Left ventricle myocardium inferior (tissue), 1 donor: ENCODE results near the gene KHDC1. TPM values are rescaled to one million over a fixed set of nuclear protein-coding genes. Genes with fewer than 3 reads are reported as not detected.

Experiments
- DNase-seq: peaks from one replicate; pipeline ENCODE4 v3.0.0-alpha.2; 2020
- H3K27ac ChIP-seq: fragments of 200-600 bp; replicated peaks from 2 replicates; pipeline ENCODE4 v1.8.0; 2021
- H3K27me3 ChIP-seq: fragments of 200-600 bp; 2 replicates; pipeline ENCODE4 v1.8.0; 2021; ENCODE audit warnings: low read depth
- H3K36me3 ChIP-seq: fragments of 200-600 bp; 2 replicates; pipeline ENCODE4 v1.8.0; 2021
- H3K4me1 ChIP-seq: fragments of 200-600 bp; 2 replicates; pipeline ENCODE4 v1.8.0; 2021
- H3K4me3 ChIP-seq: fragments of 200-600 bp; 2 replicates; pipeline ENCODE4 v1.8.0; 2021; ENCODE audit warnings: mild to moderate bottlenecking, moderate library complexity
- H3K9me3 ChIP-seq: fragments of 200-600 bp; replicated peaks from 2 replicates; pipeline ENCODE4 v1.8.0; 2021
- CTCF ChIP-seq: fragments of 200-600 bp; IDR thresholded peaks from 2 replicates; pipeline ENCODE4 v1.8.0; 2021; ENCODE audit warnings: antibody characterized with exemption, mild to moderate bottlenecking, borderline replicate concordance
- intact Hi-C: fragments of 100-400 bp; cut with micrococcal nuclease; formaldehyde crosslinking; loops from one replicate; pipeline ENCODE4 v1.11.0; 2022
- total RNA-seq: library from RNA; stranded (reverse); fragmentation: NEBNext Ultra II Directional; extraction: Animal tissue kit (Norgen Biotek cat#: 25700); gene quantifications from one replicate; pipeline ENCODE4 v1.2.1, GENCODE V29; 2021
- donor health status: DM: no; HTN: yes; CAD: no; lungs with severe emphysema.

KHDC1 gene
- total RNA-seq, 1 donor from 2014 or later = 1.1 TPM

- H3K36me3 ChIP-seq = no peaks in the 10 kb centered on the region
- no peak for TF ChIP-seq CTCF
- no peak overlapping the region for H3K27ac ChIP-seq
- H3K27me3 ChIP-seq = peaks cover 3% of the 10 kb centered on the region
- no peak for DNase-seq
- intact Hi-C loops = no loop called here
- no peaks in the 10 kb centered on the region for H3K9me3 ChIP-seq
- H3K4me3 ChIP-seq = no peak overlapping the region
- no peaks in the 10 kb centered on the region for H3K4me1 ChIP-seq
Measured at GRCh38 chr6:73207221-73207837, 55.7 kb downstream of the KHDC1 start.

GRCh38 chr6:73204252-73204651 lies 58.7 kb downstream of the KHDC1 start:
- Histone ChIP-seq H3K4me1 (no peaks in the 10 kb centered on the region), H3K4me3 (no peak overlapping the region), H3K9me3 (no peaks in the 10 kb centered on the region), H3K27me3 (peaks cover 3% of the 10 kb centered on the region), H3K36me3 (no peaks in the 10 kb centered on the region), H3K27ac (no peak overlapping the region)
- no peak for TF ChIP-seq CTCF
- intact Hi-C loops = no loop called here
- DNase-seq = no peak

GRCh38 chr6:73203098-73203497 lies 59.9 kb downstream of the KHDC1 start:
- no peak for TF ChIP-seq CTCF
- intact Hi-C loops = no loop called here
- H3K27ac ChIP-seq = no peak overlapping the region
- no peaks in the 10 kb centered on the region for H3K36me3 ChIP-seq
- no peaks in the 10 kb centered on the region for H3K9me3 ChIP-seq
- H3K4me1 ChIP-seq = no peaks in the 10 kb centered on the region
- DNase-seq = no peak
- H3K4me3 ChIP-seq = no peak overlapping the region
- H3K27me3 ChIP-seq = peaks cover 3% of the 10 kb centered on the region

GRCh38 chr6:73200735-73201134 lies 62.3 kb downstream of the KHDC1 start:
- DNase-seq = no peak
- H3K4me1 ChIP-seq = no peaks in the 10 kb centered on the region
- H3K27me3 ChIP-seq = no peaks in the 10 kb centered on the region
- no peaks in the 10 kb centered on the region for H3K9me3 ChIP-seq
- no peaks in the 10 kb centered on the region for H3K36me3 ChIP-seq
- no peak for TF ChIP-seq CTCF
- no peak overlapping the region for H3K27ac ChIP-seq
- intact Hi-C loops = no loop called here
- H3K4me3 ChIP-seq = no peak overlapping the region

- Histone ChIP-seq H3K27me3 (no peaks in the 10 kb centered on the region), H3K4me1 (no peaks in the 10 kb centered on the region), H3K4me3 (no peak overlapping the region), H3K27ac (no peak overlapping the region), H3K9me3 (no peaks in the 10 kb centered on the region), H3K36me3 (no peaks in the 10 kb centered on the region)
- DNase-seq = no peak
- no peak for TF ChIP-seq CTCF
- intact Hi-C loops = no loop called here
Measured at GRCh38 chr6:73200247-73200646, 62.7 kb downstream of the KHDC1 start.
